Activated naive CD4-positive, alpha-beta T cell treated with anti-CD3 and anti-CD28 coated beads, Interleukin-2, amount 50 U/mL, for 24 hours (primary cell): Measurements from ENCODE around the gene BAZ2A.
"Not testable (repeated sequence)": the region's sequence is repeated elsewhere in the genome, so short reads cannot be mapped to it uniquely, and the experiment has no call there.

Experiments used
- H3K27ac Mint-ChIP-seq: one replicate; pipeline ENCODE4 v1.8.0; 2021; ENCODE audit warnings: mild to moderate bottlenecking, mixed read lengths
- H3K27me3 Mint-ChIP-seq: one replicate; pipeline ENCODE4 v1.8.0; 2021; ENCODE audit warnings: mixed read lengths
- H3K36me3 Mint-ChIP-seq: one replicate; pipeline ENCODE4 v1.8.0; 2021; ENCODE audit warnings: mixed read lengths
- H3K4me1 Mint-ChIP-seq: one replicate; pipeline ENCODE4 v1.8.0; 2021; ENCODE audit warnings: mixed read lengths
- H3K4me3 Mint-ChIP-seq: one replicate; pipeline ENCODE4 v1.8.0; 2021; ENCODE audit warnings: mild to moderate bottlenecking, mixed read lengths
- H3K9me3 Mint-ChIP-seq: one replicate; pipeline ENCODE4 v1.8.0; 2021; ENCODE audit warnings: mixed read lengths

BAZ2A gene

DNA sequence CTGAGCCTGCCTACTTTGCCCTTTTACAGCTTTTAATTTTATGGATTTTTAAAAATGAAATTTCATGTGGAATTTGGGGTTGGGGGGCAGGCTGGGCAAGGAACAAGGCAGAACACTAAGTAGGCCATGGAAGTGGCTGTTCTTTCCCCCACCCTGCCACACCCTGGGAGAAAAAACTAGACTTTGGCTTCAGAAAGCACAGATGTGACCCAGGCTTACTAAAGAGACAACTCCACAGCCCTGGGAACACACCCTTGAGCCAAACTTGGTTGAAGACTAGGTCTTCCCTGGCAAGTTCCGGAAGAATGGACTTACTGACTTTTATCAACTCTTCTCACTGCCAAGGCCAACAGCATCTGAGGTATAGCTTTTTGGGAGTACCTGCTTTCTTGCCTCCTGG, 40.3 kb downstream of the BAZ2A start:
- H3K4me1 Mint-ChIP-seq = peaks cover 3% of the 10 kb centered on the region
- no peak overlapping the region for H3K27ac Mint-ChIP-seq
- no peak overlapping the region for H3K4me3 Mint-ChIP-seq
- H3K27me3 Mint-ChIP-seq = no peaks in the 10 kb centered on the region
- peaks cover 2% of the 10 kb centered on the region for H3K36me3 Mint-ChIP-seq
- H3K9me3 Mint-ChIP-seq = no peaks in the 10 kb centered on the region

GRCh38 chr12:56585098-56585497, 45.0 kb downstream of the BAZ2A start:
- Mint-ChIP-seq H3K36me3 (peaks cover 2% of the 10 kb centered on the region), H3K27ac (no peak overlapping the region), H3K4me1 (peaks cover 15% of the 10 kb centered on the region), H3K9me3 (no peaks in the 10 kb centered on the region), H3K27me3 (no peaks in the 10 kb centered on the region), H3K4me3 (no peak overlapping the region)

DNA sequence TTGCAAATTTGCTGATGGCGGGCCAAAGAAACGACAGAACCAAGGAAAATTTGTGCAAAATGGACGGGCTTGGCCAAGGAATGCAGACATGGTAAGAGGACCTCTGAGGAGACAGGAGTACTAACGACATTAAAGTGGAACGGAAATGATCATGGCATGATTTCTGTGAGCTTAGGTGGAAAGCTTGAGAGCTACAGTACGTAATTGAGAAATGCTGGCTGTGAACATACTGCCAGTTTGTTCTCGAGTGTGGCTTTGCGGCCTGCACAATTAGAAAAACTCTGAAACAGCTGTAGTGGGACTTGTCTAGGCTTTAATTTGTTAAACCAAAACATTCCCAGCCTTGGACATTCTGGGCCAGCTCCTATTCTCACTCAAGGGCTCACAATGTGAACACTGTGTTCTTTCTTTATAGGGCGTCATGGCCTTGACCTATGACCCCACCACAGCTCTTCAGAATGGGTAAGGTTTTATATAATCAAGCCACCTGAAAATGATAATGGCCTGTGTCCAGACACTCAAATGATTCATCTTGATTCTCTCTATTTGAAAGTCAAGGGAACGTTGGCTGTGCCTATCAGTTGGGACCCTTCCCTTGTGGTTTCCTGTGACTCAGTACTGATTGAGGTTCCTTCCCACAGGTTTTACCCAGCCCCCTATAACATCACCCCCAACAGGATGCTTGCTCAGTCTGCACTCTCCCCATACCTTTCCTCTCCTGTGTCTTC, 48.5 kb downstream of the BAZ2A start:
- Mint-ChIP-seq H3K4me3 (no peak overlapping the region), H3K9me3 (no peaks in the 10 kb centered on the region), H3K36me3 (no peaks in the 10 kb centered on the region), H3K27ac (peak overlapping the region; percentile 71), H3K4me1 (peaks cover 15% of the 10 kb centered on the region), H3K27me3 (no peaks in the 10 kb centered on the region)

GRCh38 chr12:56578983-56579546, 51.1 kb downstream of the BAZ2A start:
- H3K9me3 Mint-ChIP-seq = no peaks in the 10 kb centered on the region
- H3K36me3 Mint-ChIP-seq = no peaks in the 10 kb centered on the region
- no peak overlapping the region for H3K4me3 Mint-ChIP-seq
- H3K4me1 Mint-ChIP-seq = peaks cover 15% of the 10 kb centered on the region
- H3K27me3 Mint-ChIP-seq = no peaks in the 10 kb centered on the region
- no peak overlapping the region for H3K27ac Mint-ChIP-seq

- H3K36me3 Mint-ChIP-seq, H3K9me3 Mint-ChIP-seq, H3K4me3 Mint-ChIP-seq, H3K27me3 Mint-ChIP-seq, H3K27ac Mint-ChIP-seq: not testable (repeated sequence)
- H3K4me1 Mint-ChIP-seq = peaks cover 14% of the 10 kb centered on the region
These were observed 52.9 kb downstream of the BAZ2A start for GRCh38 chr12:56577248-56577647.

GRCh38 chr12:56574210-56574609, 55.9 kb downstream of the BAZ2A start:
- Mint-ChIP-seq H3K4me1 (peaks cover 22% of the 10 kb centered on the region), H3K4me3 (no peak overlapping the region), H3K27me3 (no peaks in the 10 kb centered on the region), H3K27ac (no peak overlapping the region), H3K36me3 (no peaks in the 10 kb centered on the region), H3K9me3 (no peaks in the 10 kb centered on the region)

DNA sequence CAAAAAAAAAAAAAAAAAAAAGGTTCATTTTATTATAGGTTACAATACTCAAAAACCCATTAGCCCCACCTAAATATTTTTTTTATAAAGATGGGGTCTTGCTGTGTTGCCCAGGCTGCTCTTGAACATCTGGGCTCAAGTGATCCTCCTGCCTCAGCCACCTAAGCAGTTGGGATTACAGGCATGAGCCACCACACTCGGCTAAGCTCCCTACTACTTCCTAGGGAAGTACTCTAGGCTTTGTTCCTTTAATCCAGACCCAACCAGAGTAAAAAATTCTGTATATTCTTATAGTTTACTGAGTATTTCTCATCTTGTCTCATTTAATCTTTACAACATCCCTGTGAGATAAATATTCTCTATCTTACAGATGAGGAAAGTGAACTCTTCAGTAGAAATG, 57.8 kb downstream of the BAZ2A start:
- H3K27ac Mint-ChIP-seq = no peak overlapping the region
- H3K4me3 Mint-ChIP-seq = no peak overlapping the region
- H3K36me3 Mint-ChIP-seq = no peaks in the 10 kb centered on the region
- no peaks in the 10 kb centered on the region for H3K27me3 Mint-ChIP-seq
- peaks cover 28% of the 10 kb centered on the region for H3K4me1 Mint-ChIP-seq
- no peaks in the 10 kb centered on the region for H3K9me3 Mint-ChIP-seq

GRCh38 chr12:56571121-56571520, 59.0 kb downstream of the BAZ2A start:
- no peaks in the 10 kb centered on the region for H3K27me3 Mint-ChIP-seq
- H3K27ac Mint-ChIP-seq = no peak overlapping the region
- no peaks in the 10 kb centered on the region for H3K9me3 Mint-ChIP-seq
- H3K36me3 Mint-ChIP-seq = no peaks in the 10 kb centered on the region
- H3K4me1 Mint-ChIP-seq = peaks cover 30% of the 10 kb centered on the region
- no peak overlapping the region for H3K4me3 Mint-ChIP-seq

DNA sequence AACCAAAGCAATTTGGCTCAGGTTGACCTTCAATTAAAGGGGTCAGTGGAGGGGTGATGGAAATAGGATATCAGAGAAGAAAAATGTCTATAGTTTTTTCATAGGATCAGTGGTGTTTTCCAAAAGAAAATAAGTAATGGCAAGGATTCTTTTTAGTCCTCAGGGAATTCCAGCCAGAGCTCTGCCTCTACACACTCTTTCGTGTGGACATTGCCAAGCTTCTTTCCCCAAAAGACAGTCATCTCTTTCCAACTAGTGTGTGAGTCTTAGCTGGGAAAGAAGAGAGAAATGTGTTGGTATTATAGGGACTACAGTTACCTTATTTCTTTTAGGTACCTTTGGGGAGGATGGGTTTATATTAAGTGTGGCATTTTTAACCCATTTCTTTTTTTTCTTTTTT, 62.0 kb downstream of the BAZ2A start:
- Mint-ChIP-seq H3K27me3 (no peaks in the 10 kb centered on the region), H3K27ac (no peak overlapping the region), H3K4me3 (no peak overlapping the region), H3K4me1 (peaks cover 42% of the 10 kb centered on the region), H3K9me3 (no peaks in the 10 kb centered on the region), H3K36me3 (no peaks in the 10 kb centered on the region)

GRCh38 chr12:56565510-56566101, 64.5 kb downstream of the BAZ2A start:
- no peaks in the 10 kb centered on the region for H3K27me3 Mint-ChIP-seq
- H3K36me3 Mint-ChIP-seq = no peaks in the 10 kb centered on the region
- no peak overlapping the region for H3K27ac Mint-ChIP-seq
- peaks cover 32% of the 10 kb centered on the region for H3K4me1 Mint-ChIP-seq
- peak overlapping the region; percentile 49 for H3K4me3 Mint-ChIP-seq
- no peaks in the 10 kb centered on the region for H3K9me3 Mint-ChIP-seq

GRCh38 chr12:56551070-56551469, 79.1 kb downstream of the BAZ2A start:
- Mint-ChIP-seq H3K36me3 (no peaks in the 10 kb centered on the region), H3K9me3 (no peaks in the 10 kb centered on the region), H3K4me1 (no peaks in the 10 kb centered on the region), H3K27ac (no peak overlapping the region), H3K27me3 (no peaks in the 10 kb centered on the region), H3K4me3 (no peak overlapping the region)

GRCh38 chr12:56546680-56547079, 83.4 kb downstream of the BAZ2A start:
- Mint-ChIP-seq H3K36me3 (no peaks in the 10 kb centered on the region), H3K4me3 (no peak overlapping the region), H3K4me1 (no peaks in the 10 kb centered on the region), H3K9me3 (no peaks in the 10 kb centered on the region), H3K27ac (no peak overlapping the region), H3K27me3 (no peaks in the 10 kb centered on the region)
